CD4-positive, alpha-beta T cell treated with Interleukin-2 at 100 ng/mL for 4 hours (primary cell): ENCODE data around the gene NFAT5.
"Not testable (repeated sequence)": the region's sequence is repeated elsewhere in the genome, so short reads cannot be mapped to it uniquely, and the experiment has no call there.

Experiments used
- DNase-seq: peaks from one replicate; pipeline ENCODE4 v3.0.0-alpha.2; 2020; ENCODE audit warnings: low spot score

The NFAT5 gene

DNA sequence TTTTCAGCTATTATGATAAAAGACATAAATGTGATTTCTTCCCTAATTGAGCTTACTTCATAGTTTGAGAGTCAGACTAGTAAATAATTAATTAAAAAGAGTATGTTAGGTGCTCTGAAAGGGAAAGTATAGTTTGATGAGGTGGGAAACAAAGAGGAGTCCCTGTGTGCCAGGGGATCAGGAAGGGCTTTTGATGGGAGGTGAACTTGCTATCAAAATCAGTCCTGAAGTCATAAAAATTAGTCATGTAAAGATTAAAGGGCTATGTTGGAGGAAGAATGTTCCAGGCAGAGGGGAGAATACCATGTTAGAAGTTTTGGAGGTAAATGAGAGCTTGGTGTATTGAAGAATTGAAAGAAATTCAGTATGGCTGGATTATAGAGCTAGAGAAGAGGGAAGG lies 31.0 kb downstream of the NFAT5 start:
- no peak for DNase-seq

DNA sequence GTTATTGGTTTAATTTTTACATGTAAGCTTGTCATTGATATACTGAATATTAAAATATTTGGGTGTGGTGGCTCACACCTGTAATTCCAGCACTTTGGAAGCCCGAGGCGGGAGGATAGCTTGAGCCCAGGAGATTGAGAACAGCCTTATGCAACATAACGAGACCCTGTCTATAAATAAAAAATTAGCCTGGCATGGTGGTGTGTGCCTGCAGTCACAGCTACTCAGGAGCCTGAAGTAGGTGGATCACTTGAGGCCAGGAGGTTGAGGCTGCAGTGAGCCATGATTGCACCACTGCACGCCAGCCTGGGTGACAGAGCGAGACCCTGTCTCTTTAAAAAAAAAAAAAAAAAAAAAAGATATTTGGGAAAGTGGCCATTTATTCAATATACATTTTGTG lies 32.3 kb downstream of the NFAT5 start:
- DNase-seq = no peak

DNA sequence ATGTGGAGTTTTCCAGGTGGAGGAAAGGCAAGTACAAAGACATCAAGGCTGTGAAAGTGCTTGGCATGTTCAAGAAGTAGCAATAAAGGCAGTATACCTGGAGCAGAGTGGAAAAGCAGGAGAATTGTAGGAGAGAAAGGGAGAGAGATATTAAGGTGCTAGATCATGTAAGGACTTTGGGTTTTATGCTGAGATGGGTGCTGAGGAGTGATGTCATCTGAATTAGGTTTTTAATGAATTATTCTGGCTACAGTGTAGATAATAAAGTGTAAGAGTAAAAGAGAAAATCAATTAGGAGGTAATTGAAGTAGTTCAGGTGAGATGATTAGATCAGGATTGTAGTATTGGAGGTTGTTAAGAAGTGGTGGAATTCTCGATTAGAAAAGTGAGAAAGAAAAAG lies 34.0 kb downstream of the NFAT5 start:
- no peak for DNase-seq

DNA sequence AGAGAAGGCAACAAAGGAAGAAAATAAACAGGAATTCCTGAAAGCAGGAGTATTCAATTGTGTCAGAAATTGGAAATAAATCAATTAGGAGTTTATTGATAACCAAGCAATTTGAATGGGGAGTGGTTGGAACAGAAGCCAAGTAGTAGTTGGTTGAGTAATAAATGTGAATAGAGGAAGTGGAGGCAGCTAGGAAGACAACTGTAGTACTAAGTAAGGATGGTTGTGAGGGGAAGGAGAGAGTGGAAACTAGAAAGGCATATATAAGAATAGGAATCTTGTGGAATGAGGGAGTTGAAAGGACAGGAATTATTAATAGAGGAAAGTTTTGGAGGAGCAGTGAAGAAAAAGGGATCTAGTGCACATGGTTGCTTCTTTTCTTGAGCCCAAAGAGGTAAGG lies 34.4 kb downstream of the NFAT5 start:
- no peak for DNase-seq

DNA sequence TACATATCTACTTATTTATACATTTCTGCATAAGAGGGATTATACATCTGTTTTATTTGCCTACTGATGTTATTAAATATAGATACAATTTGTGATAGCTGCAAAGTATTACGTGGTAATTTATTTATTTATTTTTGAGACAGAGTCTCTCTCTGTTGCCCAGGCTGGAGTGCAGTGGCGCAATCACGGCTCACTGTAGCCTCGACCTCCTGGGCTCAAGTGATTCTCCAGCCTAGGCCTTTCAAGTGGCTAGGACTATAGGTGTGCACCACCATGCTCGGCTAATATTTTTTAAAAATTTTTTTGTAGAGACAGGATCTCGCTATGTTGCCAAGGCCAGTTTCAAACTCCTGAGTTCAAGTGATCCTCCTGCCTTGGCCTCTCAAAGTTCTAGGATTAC lies 35.5 kb downstream of the NFAT5 start:
- no peak for DNase-seq

DNA sequence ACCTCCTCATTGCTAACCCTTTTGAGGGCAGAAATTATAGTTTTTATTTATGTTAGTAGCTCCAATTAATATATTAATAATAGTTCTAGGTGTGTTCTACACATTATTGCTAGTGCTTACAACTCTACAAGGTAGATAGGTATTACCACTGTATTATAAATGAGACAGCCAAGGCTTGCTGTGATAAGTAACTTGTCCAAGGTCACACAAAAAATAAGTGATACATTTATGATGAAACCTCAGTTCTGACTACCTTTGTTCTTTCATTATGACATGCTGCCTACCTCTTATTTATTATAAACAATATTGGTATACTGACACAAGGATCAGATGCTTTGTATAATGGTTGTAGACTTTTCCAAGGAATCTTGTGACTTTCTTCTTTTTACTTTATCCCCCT lies 41.2 kb downstream of the NFAT5 start:
- DNase-seq = no peak

DNA sequence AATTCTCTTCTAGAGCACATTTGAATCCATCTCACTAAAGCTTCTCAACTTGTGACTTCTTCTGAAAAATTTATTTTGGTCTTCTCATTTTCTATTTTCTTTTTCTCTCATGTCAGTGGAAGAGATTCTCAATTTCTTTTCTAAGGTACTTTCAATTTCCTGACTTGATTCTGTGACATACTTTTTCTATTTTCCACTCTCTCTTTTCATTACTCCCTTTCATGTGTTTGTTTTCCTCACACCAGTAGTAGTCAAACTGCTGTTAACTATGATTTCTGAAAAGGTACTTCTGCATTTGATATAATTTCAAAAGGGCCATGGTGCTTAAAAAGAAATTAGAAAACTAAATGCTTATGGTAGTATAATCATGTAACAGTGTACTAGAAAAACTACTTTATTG lies 41.9 kb downstream of the NFAT5 start:
- DNase-seq = no peak

DNA sequence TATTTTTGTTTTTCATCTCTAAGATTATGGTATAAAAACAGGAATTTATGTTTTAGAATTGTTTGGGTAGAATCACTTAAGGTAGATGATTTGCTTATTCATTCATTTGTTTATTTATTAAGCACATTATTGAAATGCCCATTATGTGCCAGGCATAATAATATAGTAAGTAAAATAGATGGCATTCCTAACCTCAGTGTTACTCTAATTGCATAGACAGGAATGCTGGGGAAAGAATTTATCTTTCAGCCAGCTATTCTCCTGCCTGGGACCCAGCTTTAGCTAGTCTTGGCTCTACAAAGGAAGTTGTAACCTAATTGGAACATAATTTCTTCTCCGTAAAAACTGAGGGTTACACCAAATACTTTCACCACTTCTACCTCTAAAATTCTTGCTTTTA lies 44.6 kb downstream of the NFAT5 start:
- DNase-seq = no peak

DNA sequence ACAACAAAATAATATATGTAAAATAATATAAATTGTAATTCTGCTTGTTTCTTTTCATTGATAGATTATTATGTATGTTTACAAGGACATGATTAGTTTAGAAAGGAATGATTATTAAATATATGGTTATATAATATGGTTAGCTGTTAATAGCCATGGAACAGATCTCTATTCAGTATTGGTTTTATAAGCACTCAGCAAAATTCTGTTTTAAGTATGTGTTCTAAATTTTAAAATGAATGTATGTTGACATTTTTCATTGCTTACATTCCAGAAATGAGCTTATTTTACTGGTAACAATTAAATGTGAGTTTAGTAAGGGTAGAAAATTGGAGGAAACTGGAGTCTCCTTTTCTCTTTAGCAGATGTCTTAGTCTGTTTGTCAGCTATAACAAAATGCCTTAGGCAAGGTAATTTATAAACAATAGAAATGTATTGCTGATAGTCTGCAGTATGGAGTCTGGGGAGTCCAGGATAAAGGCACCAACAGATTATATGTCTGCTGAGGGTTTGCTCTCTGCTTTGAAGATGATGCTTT lies 45.4 kb downstream of the NFAT5 start:
- DNase-seq = no peak

DNA sequence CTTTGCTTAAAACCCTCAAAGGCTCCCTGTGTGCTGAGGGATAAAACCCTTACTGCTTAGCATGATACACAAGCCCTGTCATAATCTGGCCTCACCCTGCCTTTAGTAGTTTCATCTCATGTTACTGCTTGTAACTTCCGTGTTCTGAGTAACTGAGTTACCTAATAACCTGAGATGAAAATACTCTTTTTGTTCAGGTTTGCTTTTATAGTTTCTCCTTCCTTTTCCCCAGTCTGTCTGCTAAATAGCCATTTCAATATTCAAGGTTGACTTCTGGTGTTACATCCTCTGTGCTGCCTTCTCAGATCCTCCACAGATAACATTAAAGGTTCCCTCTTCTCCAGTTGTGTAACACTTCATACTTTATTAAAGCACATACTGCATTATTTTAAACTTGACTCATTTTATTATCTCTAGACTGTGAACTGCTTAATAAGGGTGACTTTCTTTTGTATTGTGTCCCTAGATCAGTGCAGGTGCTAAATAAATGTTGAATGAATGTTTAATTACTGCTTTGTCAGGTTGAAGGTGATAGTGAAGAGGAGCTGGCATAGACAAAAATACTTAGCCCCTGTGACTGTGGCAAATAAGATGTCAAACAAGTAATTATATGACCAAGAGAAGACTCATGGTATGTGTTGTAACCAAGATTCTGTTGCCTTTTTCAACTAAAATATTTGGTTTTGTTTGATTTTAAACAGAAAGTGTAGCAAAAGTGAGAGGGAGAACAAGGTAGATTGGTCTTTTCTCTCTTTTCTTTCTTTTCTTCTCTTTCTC lies 47.8 kb downstream of the NFAT5 start:
- DNase-seq = no peak

DNA sequence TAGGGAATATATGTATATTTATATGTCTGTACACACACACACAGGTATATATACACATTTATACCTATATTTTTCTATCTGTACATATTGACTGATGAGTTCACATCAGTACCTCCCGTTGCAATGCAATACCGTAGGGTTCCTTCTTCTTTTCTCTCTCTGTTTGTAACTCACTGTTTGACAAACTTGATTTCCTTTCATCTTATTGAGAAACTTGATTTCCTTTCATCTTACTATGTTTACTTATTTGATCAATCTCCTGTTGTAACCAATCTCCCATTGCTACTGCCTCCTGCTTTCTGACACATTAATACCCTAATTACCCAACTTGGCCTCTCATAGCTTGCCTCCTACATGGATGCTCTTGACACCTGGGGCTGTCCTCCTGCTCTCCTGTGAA lies 49.8 kb downstream of the NFAT5 start:
- no peak for DNase-seq

DNA sequence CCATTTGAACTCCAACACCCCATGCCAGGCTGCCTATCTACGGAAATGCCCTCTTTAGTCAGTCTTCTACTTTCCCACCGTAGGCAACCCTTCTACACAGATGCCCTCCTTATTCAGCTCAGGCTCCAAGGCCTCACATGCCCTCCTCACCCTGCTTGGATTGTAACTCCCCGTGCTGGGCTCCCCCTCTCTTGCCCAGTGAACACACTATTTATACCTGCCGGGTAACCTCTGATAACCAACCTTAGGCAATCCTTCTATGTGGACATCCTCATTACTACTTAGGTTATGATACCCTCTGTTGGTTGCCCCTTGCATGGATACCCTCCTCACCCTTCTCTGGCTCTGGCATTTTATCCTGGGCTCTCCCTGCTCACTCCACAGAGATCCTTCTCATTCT lies 50.3 kb downstream of the NFAT5 start:
- no peak for DNase-seq

DNA sequence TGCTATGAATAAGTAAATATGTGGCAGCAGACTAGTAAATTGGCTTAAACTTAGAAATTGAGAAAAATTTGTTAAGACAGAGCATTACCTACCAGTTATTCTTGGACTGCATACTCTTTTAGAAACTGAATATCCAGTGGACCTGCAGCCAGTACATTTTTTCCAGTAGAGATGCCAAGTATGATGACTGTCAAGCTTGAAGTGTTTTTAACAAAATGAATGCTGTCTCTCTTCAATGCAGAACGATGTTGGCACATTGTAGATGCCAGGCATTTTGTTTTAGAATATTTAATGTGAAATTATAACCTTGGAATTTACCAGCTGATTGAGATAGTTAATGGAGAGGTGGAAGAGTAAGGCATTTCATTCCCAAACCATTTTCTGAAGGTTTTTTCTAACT lies 52.5 kb downstream of the NFAT5 start:
- no peak for DNase-seq

DNA sequence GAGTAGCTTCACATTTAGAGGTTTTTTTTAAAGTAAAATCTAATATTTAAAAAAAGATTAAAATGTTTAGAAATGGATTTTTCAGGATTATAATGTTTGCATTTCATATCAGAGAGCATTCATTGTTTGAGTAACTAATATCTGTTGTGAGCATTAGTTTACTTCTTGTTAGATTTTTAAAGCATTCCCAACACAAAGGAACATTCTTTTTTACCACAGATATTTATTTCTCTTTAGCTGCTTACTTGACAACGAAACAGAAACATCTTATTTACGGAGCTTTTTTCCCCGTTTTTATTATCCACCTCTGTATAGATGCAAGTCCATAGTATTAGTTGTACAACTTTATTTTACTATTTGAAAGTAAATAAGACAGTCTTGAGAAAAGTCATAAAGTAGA lies 53.0 kb downstream of the NFAT5 start:
- DNase-seq = no peak

DNA sequence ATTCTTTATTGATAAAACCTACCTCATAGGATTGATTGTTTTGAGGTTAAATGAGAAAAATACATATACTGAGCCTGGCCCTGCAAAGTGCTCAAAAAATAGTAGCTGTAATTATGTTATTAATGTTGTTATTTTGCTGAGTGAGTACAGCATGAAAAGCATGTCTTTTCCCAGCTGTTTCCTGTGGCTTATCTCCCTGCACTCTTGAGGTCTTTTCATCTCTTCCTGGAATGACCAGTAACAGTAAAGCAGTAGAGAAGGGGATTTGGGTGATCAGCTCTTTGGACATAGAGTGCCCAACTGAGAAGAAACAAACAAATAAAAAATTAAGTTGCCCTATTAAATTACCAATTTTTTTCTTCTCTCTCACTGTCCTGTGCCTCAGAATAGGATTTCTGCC lies 53.7 kb downstream of the NFAT5 start:
- no peak for DNase-seq

DNA sequence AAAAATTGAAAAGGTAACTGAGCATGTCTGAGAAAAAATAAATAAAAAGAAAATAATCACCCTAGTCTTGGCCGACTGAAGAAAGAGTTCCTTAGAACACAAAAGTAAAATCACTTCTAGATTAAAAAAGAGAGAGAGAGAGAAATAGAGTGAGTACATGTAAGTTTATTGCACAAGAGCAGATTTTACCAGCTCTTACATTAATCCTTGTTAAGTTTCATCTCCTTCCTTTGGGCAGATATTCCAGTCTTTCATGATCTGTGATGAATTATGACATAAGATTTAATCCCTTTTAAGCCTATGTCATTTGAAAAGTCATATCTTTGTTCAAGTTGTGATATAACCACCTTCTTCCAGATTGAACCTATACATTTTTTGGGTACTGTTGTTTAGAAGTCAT lies 54.8 kb downstream of the NFAT5 start:
- DNase-seq = no peak

DNA sequence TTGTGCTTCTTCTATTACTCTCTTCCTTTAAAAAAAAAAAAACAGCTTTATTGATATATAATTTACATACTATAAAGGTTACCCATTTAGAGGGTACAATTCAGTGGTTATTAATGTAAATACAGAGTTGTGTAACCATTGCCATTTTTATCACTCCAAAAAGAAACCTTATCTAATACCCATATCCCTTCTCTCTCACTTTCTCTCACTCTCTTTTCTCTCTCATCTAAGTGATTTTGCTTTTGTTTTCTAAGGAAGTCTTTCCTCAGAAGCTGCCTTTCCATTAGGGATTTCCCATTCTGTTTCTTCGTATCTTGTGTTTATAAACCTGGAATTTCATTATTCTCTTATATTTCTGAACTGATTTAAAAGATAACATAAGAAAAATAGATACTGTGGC lies 55.5 kb downstream of the NFAT5 start:
- no peak for DNase-seq

DNA sequence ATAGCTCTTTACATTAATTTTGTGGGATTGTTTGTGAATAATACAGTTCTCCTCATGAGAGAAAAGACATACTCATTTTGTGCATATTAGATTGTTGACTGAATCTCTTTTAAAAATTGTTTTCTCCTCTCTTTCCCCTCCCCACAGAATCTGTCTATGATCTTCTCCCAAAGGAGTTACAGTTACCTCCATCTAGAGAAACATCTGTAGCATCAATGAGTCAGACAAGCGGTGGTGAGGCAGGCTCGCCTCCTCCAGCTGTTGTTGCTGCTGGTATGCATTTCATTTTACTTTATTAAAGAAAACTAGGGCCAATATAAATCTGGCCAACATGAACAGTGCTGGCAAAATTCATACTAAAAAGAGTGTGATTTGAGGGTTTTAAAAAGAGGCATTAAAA lies 60.5 kb downstream of the NFAT5 start:
- no peak for DNase-seq

DNA sequence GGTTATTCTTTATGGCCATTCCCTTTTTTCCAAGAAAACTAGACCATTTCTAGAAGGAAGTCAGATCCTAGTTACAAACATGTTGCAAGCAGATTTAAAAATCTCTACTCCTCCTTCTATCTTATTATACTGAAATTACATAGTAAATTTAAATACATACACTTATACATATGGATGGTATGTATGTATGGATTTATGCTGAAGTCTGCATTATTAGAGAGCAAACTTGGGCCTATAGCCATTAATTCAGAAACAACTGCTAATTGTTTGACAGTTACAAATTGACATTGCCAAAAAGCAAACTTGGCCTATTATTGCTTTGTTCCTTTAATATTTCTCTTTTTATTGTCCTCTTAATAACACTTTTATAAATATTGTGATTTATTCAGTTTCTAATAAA lies 67.1 kb downstream of the NFAT5 start:
- DNase-seq = no peak

DNA sequence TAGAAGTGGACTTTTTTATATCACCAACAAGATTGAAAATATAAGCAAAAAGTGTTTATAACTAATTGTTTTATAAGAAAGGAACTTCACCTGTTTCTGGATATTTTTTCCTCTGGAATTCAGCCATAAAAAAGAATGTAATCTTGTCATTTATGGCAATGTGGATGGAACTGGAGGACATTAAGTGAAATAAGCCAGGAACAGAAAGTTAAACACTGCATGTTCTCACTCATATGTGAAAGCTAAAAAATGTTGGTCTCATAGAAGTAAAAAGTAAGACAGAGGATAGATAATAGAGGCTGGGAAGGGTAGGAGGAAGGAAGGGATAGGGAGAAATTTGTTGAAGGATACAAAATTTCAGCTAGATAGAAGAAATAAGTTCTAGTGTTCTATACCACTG lies 67.6 kb downstream of the NFAT5 start:
- DNase-seq = no peak

DNA sequence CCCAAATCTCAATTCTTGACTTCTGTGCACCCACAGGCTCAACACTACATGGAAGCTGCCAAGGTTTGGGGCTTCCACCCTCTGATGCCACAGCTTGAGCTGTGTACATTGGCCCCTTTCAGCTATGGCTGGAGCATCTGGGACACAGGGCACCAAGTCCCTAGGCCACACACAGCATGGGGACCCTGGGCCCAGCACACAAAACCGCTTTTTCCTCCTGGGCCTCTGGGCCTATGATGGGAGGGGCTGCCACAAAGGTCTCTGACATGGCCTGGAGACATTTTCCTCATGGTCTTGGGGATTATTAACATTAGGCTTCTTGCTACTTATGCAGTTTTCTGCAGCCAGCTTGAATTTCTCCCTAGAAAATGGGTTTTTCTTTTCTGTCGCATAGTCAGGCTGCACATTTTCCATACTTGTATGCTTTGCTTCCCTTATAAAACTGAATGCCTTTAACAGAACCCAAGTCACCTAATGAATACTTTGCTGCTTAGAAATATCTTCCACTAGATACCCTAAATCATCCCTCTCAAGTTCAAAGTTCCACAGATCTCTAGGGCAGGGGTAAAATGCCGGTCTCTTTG lies 70.9 kb downstream of the NFAT5 start:
- DNase-seq = not testable (repeated sequence)

DNA sequence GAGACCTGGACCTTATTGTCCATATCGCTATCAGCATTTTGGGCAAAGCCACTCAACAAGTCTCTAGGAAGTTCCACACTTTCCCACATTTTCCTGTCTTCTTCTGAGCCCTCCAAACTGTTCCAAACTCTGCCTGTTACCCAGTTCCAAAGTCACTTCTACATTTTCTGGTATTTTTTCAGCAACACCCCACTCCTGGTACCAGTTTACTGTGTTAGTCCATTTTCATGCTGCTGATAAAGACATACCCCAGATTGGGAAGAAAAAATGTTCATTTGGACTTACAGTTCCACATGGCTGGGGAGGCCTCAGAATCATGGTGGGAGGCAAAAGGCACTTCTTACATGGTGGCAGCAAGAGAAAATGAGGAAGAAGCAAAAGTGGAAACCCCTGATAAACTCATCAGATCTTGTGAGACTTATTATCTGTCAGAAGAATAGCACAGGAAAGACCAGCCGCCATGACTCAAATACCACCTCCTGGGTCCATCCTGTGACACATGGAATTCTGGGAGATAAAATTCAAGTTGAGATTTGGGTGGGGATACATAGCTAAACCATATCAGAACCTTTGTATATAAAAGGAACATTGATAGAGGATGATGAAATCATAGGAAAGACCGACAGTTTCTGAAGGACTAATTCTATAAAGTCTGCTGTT lies 71.6 kb downstream of the NFAT5 start:
- DNase-seq = not testable (repeated sequence)

DNA sequence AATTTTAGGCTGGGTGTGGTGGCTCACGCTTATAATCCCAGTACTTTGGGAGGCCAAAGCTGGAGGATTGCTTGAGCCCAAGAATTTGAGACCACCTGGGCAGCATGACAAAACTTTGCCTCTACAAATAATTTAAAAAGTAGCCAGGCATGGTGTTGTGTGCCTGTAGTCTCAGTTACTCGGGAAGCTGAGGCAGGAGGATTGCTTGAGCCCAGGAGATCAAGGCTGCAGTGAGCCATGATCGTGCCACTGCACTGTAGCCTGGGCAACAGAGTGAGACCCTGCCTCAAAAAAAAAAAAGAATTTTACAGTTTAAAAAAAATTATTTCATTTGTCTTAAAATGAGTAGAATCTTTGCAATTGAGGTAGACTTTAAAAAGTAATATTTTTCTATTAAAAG lies 78.2 kb downstream of the NFAT5 start:
- DNase-seq = not testable (repeated sequence)
